ENCODE results near the gene COLQ.

DNA sequence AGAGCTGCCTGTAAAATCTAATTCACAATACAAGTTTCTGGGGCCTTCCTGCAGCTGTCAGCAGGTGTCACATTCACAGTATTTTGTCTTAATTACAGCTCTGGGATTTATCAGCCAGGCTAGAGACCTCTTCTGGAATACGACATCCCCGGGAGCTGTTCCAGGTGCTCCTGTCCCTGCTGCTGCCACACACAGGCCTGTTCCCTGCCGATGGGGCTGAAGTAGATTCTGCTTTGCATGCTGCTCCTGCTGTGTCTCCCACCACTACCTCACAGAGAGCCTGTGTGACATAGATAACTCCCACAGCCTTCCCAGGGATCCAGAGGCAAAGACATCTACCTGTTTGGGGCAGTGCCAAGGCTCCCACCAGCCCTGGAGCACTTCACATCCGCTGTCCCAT, 20.4 kb downstream of the COLQ start:
- no peak for TF ChIP-seq SP1 (IDR thresholded peaks at IDR 0.05; ENCODE audit: low read depth)
- TF ChIP-seq, protein P1, sequence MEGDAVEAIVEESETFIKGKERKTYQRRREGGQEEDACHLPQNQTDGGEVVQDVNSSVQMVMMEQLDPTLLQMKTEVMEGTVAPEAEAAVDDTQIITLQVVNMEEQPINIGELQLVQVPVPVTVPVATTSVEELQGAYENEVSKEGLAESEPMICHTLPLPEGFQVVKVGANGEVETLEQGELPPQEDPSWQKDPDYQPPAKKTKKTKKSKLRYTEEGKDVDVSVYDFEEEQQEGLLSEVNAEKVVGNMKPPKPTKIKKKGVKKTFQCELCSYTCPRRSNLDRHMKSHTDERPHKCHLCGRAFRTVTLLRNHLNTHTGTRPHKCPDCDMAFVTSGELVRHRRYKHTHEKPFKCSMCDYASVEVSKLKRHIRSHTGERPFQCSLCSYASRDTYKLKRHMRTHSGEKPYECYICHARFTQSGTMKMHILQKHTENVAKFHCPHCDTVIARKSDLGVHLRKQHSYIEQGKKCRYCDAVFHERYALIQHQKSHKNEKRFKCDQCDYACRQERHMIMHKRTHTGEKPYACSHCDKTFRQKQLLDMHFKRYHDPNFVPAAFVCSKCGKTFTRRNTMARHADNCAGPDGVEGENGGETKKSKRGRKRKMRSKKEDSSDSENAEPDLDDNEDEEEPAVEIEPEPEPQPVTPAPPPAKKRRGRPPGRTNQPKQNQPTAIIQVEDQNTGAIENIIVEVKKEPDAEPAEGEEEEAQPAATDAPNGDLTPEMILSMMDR (IDR thresholded peaks at IDR 0.05 in 2 of 3, conservative IDR thresholded peaks at IDR 0.05 in 1 of 3; ENCODE audit: borderline replicate concordance in 1 of 3, insufficient read depth in 1 of 3, low read depth in 2 of 3, low read length in 2 of 3), result no peak
- TF ChIP-seq MAX (IDR thresholded peaks at IDR 0.05), result no peak
- no peak for TF ChIP-seq CBX3 (IDR thresholded peaks at IDR 0.05; ENCODE audit: low read depth)
